Measurements from ENCODE around the gene PLEKHN1.

DNA sequence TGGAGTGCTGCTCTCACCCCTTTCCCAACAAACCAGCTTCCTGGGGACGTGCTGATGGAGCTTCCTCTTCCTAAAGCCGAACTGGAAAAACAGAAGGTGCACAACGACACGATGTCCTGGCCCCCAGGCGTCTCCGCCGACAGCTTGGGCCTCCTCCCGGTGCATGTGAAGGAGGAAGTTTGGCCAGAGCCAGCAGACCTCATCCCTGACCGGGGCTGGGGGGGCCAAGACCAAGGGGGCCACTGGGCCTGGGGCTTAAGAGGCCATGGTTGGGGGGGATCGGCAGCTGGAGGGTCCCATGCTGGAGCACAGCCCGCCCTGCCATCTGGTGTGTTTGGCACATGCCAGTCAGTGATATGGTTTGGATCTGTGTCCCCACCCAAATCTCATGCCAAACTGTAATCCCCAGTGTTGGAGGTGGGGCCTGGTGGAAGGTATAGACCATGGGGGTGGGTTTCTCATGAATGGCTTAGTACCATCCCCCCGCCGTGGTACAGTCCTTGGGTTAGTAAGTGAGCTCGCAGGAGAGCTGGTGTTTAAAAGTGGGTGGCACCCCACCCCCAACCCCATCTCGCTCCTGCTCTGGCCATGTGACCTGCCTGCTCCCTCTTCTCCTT is 27.2 kb downstream of the PLEKHN1 start:
- TF ChIP-seq, protein P1, sequence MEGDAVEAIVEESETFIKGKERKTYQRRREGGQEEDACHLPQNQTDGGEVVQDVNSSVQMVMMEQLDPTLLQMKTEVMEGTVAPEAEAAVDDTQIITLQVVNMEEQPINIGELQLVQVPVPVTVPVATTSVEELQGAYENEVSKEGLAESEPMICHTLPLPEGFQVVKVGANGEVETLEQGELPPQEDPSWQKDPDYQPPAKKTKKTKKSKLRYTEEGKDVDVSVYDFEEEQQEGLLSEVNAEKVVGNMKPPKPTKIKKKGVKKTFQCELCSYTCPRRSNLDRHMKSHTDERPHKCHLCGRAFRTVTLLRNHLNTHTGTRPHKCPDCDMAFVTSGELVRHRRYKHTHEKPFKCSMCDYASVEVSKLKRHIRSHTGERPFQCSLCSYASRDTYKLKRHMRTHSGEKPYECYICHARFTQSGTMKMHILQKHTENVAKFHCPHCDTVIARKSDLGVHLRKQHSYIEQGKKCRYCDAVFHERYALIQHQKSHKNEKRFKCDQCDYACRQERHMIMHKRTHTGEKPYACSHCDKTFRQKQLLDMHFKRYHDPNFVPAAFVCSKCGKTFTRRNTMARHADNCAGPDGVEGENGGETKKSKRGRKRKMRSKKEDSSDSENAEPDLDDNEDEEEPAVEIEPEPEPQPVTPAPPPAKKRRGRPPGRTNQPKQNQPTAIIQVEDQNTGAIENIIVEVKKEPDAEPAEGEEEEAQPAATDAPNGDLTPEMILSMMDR (IDR thresholded peaks at IDR 0.05) = no peak
- TF ChIP-seq POLR2A (IDR thresholded peaks at IDR 0.05) = no peak
- TF ChIP-seq EP300 (IDR thresholded peaks at IDR 0.05; ENCODE audit: low read depth) = no peak

Data from transverse colon (tissue), 3 donors.